ENCODE measurements around the gene FRMD4B.

FRMD4B gene

GRCh38 chr3:69403454-69403853 lies 17.6 kb upstream of the FRMD4B start:
- peaks cover 0 to 5% (median 0%) of the 10 kb centered on the region in 3 donors for H3K9me3 ChIP-seq
- no peak for DNase-seq
- H3K4me3 ChIP-seq, result no peak overlapping the region
- intact Hi-C loops (cut with DNase I; ENCODE audit: low total_unique reads), result no loop called here
- TF ChIP-seq CTCF (IDR thresholded peaks at IDR 0.05), result no peak
- H3K36me3 ChIP-seq, result no peaks in the 10 kb centered on the region
- no peaks in the 10 kb centered on the region for H3K4me1 ChIP-seq
- no peaks in the 10 kb centered on the region for H3K27me3 ChIP-seq
- no peak overlapping the region for H3K27ac ChIP-seq

DNA sequence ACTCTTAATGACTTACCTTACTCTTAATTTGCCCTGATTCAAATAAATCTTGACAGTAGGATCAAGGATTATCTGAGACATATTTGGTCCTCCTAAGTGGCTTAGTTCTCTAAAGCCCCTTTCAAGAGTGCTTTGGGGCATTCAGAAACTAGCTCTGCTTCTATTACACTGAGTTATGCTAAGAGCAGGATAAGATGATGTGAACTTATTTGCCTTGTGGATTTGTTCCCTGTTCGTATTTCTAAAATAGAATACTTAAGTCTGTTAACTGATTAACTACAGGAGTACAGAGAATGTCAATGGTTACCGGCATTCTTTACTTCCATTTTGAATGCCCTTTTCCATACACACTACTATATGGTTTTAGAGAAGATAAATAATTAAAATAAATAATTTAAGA lies 14.8 kb upstream of the FRMD4B start:
- H3K4me3 ChIP-seq, result no peak overlapping the region
- H3K27ac ChIP-seq, result no peak overlapping the region
- no peak for DNase-seq
- peaks cover 0 to 5% (median 0%) of the 10 kb centered on the region in 3 donors for H3K9me3 ChIP-seq
- H3K4me1 ChIP-seq, result peaks cover 0 to 3% (median 0%) of the 10 kb centered on the region in 4 donors
- TF ChIP-seq CTCF (IDR thresholded peaks at IDR 0.05), result no peak
- H3K27me3 ChIP-seq, result no peaks in the 10 kb centered on the region
- intact Hi-C loops (cut with DNase I; ENCODE audit: low total_unique reads), result no loop called here
- H3K36me3 ChIP-seq, result no peaks in the 10 kb centered on the region

DNA sequence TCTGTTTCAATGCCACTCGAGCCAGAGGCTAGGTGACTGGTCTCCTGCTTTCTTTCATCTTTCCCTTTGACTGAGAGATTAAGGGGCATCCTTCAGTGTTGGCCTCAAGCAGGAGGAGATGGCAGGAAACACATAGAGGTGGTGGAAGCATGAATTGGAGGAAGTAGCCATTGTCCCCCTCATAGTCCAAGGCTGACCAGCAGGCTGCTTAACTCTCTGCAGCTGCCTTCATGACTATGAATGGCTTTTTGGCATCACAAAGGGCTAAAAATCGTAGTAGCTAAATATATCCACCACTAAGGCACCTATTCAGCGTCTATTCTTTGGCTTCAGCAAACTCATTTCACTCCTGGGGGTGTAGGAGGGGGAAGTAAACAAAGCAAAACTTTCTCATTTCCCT lies 7.0 kb upstream of the FRMD4B start:
- H3K4me1 ChIP-seq, result peaks cover 0 to 8% (median 0%) of the 10 kb centered on the region in 4 donors
- TF ChIP-seq CTCF (IDR thresholded peaks at IDR 0.05), result no peak
- no peak for DNase-seq
- intact Hi-C loops (cut with DNase I; ENCODE audit: low total_unique reads), result no loop called here
- H3K27me3 ChIP-seq, result peaks cover 0 to 3% of the 10 kb centered on the region in 2 donors
- no peaks in the 10 kb centered on the region for H3K9me3 ChIP-seq
- no peaks in the 10 kb centered on the region for H3K36me3 ChIP-seq
- no peak overlapping the region for H3K4me3 ChIP-seq
- no peak overlapping the region for H3K27ac ChIP-seq

DNA sequence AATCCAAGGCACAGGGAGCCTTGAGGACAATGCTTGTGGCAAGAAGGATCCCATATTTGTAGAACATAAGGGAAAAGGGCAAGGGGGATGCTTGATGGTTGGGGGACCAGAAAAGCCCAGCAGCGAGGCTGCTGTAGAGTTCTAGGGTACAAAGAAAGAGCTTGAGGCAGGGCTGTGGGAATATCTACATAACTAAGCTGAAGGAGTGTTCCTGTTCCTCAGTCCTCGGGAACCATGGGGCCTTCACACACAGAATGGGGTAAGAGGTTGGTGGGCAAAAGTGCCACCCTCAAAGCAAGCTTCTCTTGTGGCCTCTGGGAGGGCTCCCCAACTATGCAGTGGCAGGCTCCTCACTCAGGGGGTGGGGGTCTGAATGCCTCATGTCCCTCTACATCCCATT lies 6.5 kb upstream of the FRMD4B start:
- no peak overlapping the region for H3K27ac ChIP-seq
- no peak for TF ChIP-seq CTCF (IDR thresholded peaks at IDR 0.05)
- H3K36me3 ChIP-seq, result no peaks in the 10 kb centered on the region
- H3K27me3 ChIP-seq, result peaks cover 0 to 3% of the 10 kb centered on the region in 2 donors
- no peaks in the 10 kb centered on the region for H3K9me3 ChIP-seq
- intact Hi-C loops (cut with DNase I; ENCODE audit: low total_unique reads), result no loop called here
- H3K4me1 ChIP-seq, result peaks cover 0 to 8% (median 0%) of the 10 kb centered on the region in 4 donors
- no peak overlapping the region for H3K4me3 ChIP-seq
- DNase-seq, result no peak

DNA sequence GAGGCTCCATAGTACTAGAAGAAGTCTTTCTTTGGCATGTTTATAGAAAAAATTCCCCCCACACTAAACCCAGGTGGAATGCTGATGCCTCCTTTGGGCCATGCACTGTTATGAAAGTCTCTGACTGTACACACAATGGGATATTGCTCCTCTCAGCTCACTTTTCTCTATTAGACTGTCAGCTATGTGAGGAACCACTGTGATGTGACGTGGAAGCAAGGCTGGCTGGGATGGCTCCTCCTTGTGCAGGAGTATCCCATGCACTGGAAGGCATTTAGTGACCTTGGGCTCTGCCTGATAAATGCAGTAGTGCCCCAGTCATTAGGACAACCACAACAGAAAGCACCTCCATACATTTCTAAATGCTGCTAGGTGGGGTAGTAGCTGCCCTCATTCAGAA lies 5.7 kb upstream of the FRMD4B start:
- no peak for DNase-seq
- no peaks in the 10 kb centered on the region for H3K9me3 ChIP-seq
- intact Hi-C loops (cut with DNase I; ENCODE audit: low total_unique reads), result no loop called here
- peaks cover 0 to 12% (median 2%) of the 10 kb centered on the region in 4 donors for H3K4me1 ChIP-seq
- no peak overlapping the region for H3K4me3 ChIP-seq
- no peaks in the 10 kb centered on the region for H3K36me3 ChIP-seq
- no peak for TF ChIP-seq CTCF (IDR thresholded peaks at IDR 0.05)
- H3K27ac ChIP-seq, result no peak overlapping the region
- H3K27me3 ChIP-seq, result peaks cover 0 to 3% of the 10 kb centered on the region in 2 donors

GRCh38 chr3:69390771-69391170 lies 4.9 kb upstream of the FRMD4B start:
- intact Hi-C loops (cut with DNase I; ENCODE audit: low total_unique reads), result no loop called here
- Histone ChIP-seq H3K4me3 (no peak overlapping the region), H3K36me3 (no peaks in the 10 kb centered on the region), H3K4me1 (peaks cover 0 to 18% (median 6%) of the 10 kb centered on the region in 4 donors), H3K9me3 (no peaks in the 10 kb centered on the region), H3K27ac (no peak overlapping the region), H3K27me3 (peaks cover 0 to 3% of the 10 kb centered on the region in 2 donors)
- DNase-seq, result no peak
- no peak for TF ChIP-seq CTCF (IDR thresholded peaks at IDR 0.05)
